HL-60 (cell line): ENCODE measurements around the gene MLN.

ENCODE experiments used
- POLR2AphosphoS5 ChIP-seq: IDR thresholded peaks from 2 replicates; pipeline ENCODE4 v1.6.1; 2012; ENCODE audit warnings: low read depth
- TF ChIP-seq, protein P1 (sequence below): IDR thresholded peaks from 2 replicates; pipeline ENCODE4 v1.6.1; 2012; ENCODE audit warnings: low read depth; ENCODE audit not compliant: insufficient replicate concordance

DNA sequence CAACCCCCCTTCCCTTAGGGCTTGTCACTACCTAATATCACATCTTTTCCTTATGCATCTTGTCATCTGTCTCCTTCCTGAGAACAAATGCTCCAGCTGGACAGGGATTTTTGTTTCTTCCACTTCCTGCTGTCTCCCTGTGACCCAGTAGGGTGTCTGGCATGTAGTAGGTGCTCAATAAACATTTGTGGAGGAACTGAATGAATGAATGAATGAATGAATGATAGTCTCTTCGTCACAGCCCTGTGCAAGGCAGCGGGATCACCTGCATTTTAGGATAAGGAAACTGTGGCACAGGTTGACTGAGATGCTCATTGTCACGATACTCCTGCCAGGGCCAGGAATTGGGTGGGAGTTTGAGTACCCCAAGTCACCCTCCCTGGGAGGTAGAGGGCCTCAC, 29.0 kb downstream of the MLN start:
- TF ChIP-seq POLR2AphosphoS5: no peak
- TF ChIP-seq, protein P1, sequence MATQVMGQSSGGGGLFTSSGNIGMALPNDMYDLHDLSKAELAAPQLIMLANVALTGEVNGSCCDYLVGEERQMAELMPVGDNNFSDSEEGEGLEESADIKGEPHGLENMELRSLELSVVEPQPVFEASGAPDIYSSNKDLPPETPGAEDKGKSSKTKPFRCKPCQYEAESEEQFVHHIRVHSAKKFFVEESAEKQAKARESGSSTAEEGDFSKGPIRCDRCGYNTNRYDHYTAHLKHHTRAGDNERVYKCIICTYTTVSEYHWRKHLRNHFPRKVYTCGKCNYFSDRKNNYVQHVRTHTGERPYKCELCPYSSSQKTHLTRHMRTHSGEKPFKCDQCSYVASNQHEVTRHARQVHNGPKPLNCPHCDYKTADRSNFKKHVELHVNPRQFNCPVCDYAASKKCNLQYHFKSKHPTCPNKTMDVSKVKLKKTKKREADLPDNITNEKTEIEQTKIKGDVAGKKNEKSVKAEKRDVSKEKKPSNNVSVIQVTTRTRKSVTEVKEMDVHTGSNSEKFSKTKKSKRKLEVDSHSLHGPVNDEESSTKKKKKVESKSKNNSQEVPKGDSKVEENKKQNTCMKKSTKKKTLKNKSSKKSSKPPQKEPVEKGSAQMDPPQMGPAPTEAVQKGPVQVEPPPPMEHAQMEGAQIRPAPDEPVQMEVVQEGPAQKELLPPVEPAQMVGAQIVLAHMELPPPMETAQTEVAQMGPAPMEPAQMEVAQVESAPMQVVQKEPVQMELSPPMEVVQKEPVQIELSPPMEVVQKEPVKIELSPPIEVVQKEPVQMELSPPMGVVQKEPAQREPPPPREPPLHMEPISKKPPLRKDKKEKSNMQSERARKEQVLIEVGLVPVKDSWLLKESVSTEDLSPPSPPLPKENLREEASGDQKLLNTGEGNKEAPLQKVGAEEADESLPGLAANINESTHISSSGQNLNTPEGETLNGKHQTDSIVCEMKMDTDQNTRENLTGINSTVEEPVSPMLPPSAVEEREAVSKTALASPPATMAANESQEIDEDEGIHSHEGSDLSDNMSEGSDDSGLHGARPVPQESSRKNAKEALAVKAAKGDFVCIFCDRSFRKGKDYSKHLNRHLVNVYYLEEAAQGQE: no peak
